ENCODE results near the gene ZNF791.

Gene ZNF791

DNA sequence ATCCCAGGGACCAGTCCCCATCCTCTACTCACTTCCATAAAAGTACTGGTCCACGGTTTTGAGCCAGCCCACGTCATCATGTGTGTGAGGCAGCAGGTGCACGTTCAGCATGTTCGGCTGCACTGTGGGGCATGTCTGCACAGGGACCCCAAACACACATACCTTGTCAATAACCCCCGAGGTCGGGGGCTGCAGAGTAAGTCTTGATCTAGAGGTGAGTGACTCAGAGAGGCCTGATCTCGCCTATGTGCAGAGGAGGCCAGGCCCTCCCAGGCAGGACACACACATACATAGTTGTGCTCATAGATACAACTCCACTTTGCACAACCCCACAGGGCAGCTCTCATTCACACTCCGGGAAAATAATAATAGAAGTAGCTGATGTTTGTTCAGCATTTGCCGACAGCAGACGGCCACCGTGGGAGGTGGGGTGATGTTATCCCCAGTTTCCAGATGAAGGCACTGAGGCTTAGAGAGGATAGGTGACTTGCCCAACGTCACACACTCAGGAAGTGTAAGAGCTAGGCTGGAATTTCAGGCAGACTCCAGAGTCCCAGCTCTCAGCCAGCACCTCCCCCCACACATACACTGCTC is 55.0 kb downstream of the ZNF791 start:
- DNase-seq, result no peak
- Histone ChIP-seq H3K36me3 (replicated peaks) (peaks cover 13% of the 10 kb centered on the region), H3K27ac (no peak overlapping the region), H3K27me3 (replicated peaks) (no peaks in the 10 kb centered on the region), H3K4me3 (ENCODE audit: low read depth, low read length) (peak overlapping the region; percentile 78)
- TF ChIP-seq CTCF (IDR thresholded peaks at IDR 0.05; ENCODE audit: low read depth, low read length, missing control alignments), result no peak
- in situ Hi-C loops (cut with HindIII; ENCODE audit: low pct_ligation_motif_present, low sequenced_read_pairs), result no loop called here

DNA sequence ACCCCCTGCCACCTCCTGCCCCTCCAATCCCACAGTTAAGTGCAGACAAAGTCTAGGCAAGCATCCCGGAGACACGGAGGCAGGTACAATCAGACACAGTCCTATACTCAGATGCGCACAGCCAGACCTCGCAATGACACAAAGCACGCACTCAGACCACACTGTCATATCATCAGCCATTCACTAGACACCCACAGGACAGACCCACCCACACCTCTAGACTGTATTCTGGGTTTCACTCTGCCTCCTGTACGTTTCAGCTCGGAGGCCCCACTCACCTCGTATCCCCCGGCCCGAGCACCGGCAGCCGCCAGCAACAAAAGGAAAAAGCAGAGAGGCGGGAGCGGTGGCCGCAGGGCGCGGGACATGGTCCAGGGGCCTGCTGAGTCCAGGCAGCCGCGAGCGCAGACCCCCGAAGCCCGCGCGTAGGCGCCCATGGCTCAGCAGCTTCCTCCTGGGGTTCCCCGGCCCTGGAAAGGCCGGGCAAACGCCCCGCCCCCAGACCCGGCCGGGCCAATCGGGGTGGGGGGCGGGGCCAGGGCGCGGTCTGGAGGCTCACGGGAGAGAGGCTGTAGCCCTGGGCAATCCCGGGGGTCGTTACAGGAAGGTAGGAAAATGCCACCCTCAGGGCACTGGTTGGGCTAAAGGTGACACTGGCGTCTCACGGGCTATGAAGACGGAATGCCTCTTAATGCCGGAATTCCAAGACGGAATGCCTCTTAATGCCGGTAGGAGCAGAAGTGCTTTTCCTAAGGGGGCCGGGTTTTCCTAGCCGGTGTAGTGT is 55.7 kb downstream of the ZNF791 start, which contains the start of the genes MAN2B1 and WDR83:
TSS of gene MAN2B1 (minus strand) at position 478 of the 784 bp plus-strand sequence. CDS start at position 437, 41 bp downstream.
TSS of gene WDR83 (plus strand) at position 543 of the 784 bp plus-strand sequence. CDS start 2,984 bp downstream, outside the sequence.
- H3K27me3 ChIP-seq (replicated peaks), result no peaks in the 10 kb centered on the region
- peaks cover 11% of the 10 kb centered on the region for H3K36me3 ChIP-seq (replicated peaks)

DNA sequence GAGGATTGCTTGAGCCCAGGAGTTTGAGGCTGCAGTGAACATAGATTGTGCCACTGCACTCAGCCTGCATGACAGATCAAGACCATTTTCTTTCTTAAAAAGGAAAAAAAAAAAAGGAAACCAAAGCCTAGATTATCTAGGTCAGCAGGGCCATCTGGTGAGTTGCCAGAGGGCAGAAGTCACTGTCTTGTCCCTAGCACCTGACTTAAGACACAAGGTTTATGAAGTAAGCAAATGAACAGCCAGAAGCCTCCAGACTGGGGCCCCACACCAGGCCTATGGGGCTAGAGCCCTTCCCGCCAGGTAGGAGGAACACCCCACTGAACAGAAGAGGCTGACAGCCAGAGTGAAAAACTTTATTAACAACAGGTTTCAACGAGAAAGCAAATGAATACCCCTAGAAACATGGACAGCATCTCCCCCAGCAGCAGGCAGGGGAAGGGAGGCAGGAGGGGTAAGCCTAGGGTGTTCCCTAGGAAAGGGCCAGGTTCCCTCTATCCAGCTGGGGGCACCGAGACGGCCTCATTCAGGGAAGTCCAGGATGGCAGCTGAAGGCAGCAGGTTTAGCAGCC is 57.1 kb downstream of the ZNF791 start:
- no peak for TF ChIP-seq CTCF (IDR thresholded peaks at IDR 0.05; ENCODE audit: low read depth, low read length, missing control alignments)
- peaks cover 18% of the 10 kb centered on the region for H3K36me3 ChIP-seq (replicated peaks)
- H3K27ac ChIP-seq, result no peak overlapping the region
- DNase-seq, result no peak
- in situ Hi-C loops (cut with HindIII; ENCODE audit: low pct_ligation_motif_present, low sequenced_read_pairs), result no loop called here
- H3K4me3 ChIP-seq (ENCODE audit: low read depth, low read length), result peak overlapping the region; percentile 96
- H3K27me3 ChIP-seq (replicated peaks), result no peaks in the 10 kb centered on the region

More for the DNA sequence above, 55.7 kb downstream of the ZNF791 start, which contains the start of the genes MAN2B1 and WDR83:
- H3K4me3 ChIP-seq (ENCODE audit: low read depth, low read length), result peak within 1 kb of the TSS; percentile 78
- DNase-seq, result peak; percentile 42
- in situ Hi-C loops (cut with HindIII; ENCODE audit: low pct_ligation_motif_present, low sequenced_read_pairs), result no loop called here
- TF ChIP-seq CTCF (IDR thresholded peaks at IDR 0.05; ENCODE audit: low read depth, low read length, missing control alignments), result no peak
- peak within 1 kb of the TSS; percentile 71 for H3K27ac ChIP-seq

GRCh38 chr19:12668346-12668745 is 57.6 kb downstream of the ZNF791 start:
- Histone ChIP-seq H3K4me3 (ENCODE audit: low read depth, low read length) (peak overlapping the region; percentile 96), H3K27ac (peak overlapping the region; percentile 96), H3K36me3 (replicated peaks) (peaks cover 16% of the 10 kb centered on the region), H3K27me3 (replicated peaks) (no peaks in the 10 kb centered on the region)
- TF ChIP-seq CTCF (IDR thresholded peaks at IDR 0.05; ENCODE audit: low read depth, low read length, missing control alignments), result no peak
- in situ Hi-C loops (cut with HindIII; ENCODE audit: low pct_ligation_motif_present, low sequenced_read_pairs), result no loop called here
- DNase-seq, result no peak

DNA sequence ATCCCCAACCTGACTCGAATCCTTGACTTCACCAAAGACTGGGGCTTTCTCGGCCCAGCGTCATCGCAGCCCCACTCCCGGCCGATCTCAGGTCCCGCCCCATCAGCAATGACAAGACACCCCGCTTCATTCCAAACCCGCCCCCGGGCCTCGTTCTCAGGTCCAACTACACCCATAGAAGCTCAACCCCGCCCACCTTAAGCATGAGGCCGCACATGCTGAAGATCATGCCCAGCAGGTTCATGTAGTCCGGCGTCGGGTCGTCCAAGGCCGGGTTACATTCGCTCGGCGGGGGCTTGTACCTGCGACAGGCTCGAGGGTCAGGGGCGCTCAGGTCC is 58.2 kb downstream of the ZNF791 start:
- H3K4me3 ChIP-seq (ENCODE audit: low read depth, low read length), result peak overlapping the region; percentile 96
- H3K27ac ChIP-seq, result peak overlapping the region; percentile 96
- peaks cover 18% of the 10 kb centered on the region for H3K36me3 ChIP-seq (replicated peaks)
- in situ Hi-C loops (cut with HindIII; ENCODE audit: low pct_ligation_motif_present, low sequenced_read_pairs), result no loop called here
- H3K27me3 ChIP-seq (replicated peaks), result no peaks in the 10 kb centered on the region
- no peak for TF ChIP-seq CTCF (IDR thresholded peaks at IDR 0.05; ENCODE audit: low read depth, low read length, missing control alignments)
- DNase-seq, result peak; percentile 60
